GM04504 (cell line): Measurements from ENCODE around the gene RALGPS1.
A peak's percentile ranks its signal among the peaks of the same experiment; 100 is the strongest.

Experiments
- DNase-seq: peaks from one replicate; pipeline ENCODE4 v3.0.0-alpha.2; 2012; ENCODE audit warnings: low read depth

The RALGPS1 gene

DNA sequence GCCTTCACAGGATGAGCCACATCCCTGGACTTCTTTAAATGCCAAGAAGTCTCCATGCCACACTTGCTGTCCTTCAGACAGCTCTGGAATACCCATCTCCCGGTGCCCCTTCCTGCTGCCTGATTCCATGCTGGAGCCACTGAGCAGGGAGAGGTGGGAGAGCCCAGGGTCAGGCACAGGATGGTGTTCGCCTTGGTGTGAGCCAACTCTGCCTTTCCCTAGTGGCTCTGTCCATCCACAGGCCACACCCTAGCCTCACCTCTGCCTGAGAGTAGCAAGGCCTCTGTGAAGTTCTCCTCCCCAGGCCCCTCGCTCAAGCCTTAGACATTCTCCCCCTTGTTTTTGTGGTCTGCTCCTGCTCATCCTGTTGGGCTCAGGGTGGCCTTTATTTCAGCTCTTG lies 262.0 kb downstream of the RALGPS1 start:
- no peak for DNase-seq

DNA sequence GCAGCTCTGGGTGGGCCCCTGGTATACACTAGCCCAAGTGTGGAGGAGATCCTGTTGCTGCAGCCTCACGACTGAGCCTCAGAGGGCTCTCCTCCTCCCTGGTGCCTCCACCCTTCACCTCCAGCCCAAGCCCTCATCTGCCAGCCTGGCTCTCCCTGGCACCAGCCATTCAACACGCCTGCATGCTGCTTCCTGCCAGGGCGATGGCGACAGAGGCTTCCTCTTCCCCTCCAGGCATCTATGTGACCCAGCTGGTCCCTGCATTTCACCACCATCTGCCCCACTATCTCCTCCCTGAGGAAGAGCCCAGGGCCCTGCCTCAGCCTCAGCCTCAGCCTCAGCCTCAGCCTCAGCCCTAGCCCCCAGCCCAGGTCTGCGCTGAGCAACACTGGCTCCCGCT lies 262.6 kb downstream of the RALGPS1 start:
- no peak for DNase-seq

DNA sequence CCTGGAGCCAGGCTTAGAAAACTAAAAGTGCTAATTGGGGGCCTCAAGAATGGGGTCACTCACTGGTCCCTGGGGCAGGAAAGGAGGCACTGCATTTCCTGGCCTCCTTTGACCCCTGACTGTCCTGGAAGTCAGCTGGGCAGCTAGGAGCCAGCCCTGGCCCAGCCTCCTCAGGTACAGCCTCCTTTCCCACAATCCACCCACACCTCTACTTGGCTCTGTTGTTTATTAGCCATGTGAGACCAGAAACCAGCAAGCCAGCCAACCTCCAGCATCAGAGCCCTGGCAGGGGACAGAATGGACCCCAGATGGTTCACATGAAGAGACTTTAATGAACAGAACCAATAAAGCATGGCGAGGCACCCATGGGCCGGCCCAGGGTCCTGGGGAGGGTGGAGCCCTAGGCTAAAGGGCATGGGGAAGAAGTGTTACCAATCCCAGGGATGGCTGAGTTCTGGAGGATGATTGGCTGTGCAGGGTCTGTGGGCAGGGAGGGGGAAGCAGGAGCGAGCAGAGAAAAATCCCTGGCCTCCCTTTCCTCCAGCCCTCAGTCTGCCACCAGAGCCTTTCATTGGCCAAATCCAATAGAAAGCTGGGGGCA lies 263.2 kb downstream of the RALGPS1 start:
- DNase-seq, result no peak

DNA sequence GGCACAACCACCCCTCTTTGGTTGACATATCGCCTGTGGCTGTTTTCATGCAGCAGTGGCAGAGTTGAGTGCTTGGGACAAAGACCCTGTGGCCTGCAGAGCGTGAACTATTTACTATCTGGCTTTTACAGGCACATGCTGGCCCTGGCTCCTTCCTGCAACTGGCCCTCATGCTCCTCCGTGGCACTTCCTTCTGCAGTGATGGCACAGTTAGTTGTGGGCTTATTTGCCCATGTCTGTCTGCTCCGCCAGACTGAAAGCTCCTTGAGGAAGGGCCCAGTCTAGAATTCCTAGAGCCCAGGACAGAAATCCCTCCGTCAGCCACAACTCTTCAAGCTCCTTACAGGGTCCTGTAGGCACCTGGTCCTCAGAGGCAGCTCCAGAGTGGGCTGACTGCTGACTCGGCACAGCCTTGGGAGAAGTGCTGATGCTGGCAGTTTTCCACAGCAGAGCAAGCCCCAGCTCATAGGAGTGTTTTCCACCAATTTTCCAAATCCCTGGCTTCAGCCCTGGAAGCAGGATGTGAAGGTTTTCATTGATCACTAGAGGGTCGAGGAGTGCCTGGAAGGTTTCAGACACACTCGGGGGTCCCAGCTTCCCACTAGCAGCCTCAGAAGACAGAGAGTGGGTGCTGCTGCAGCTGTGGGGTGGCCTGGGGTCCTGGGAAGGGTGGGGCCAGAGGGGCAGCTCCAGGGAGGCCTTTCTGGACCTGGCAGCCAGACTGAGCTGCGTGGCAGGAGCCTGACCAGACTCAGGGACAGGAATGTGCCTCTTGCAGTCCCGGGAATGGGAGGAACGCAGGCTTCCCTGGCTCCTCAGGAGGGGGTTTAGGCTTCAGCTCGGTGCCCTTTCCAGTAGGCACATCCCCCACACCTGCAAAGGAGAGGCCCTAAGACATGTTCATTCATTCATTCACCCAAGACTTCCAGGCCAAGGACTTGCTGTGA lies 264.4 kb downstream of the RALGPS1 start:
- DNase-seq, result no peak

DNA sequence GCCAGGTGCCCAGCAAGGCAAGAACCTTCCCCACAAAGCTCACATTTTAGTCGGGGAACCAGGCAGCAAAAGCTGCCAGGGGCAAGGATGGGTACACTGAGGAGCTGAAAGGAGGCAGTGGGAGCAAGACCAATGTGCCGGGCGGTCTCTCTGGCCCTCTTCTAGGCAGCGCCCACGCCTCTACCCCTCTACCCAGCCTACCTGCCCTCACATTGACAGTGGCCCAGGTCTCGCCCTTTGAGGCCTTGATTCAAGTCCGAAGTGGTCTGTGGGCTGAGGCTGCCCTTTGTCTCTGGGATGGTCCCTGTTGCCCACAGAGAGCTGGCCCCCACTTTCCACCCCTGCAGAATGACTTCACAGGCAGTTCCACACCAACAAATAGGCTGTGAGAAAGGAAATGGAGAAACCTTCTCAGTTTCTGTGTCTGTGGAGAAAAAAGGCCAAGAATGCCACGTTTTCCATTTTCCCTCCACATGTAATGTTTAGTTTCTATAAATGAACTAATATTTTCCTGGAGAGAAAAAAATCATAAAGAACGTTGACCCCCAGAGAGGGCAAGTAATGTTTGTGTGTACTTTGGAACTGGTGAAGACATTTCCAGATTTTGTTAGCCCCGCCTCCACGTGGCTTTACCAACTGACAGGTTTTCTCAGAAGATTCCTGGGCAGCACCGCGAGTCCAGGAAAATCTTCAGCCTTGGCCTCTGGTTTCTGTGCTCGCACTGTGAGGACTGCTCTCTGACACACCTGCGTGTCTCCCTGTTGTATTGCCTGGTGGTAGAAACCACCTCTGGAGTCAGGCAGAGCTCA lies 265.3 kb downstream of the RALGPS1 start:
- no peak for DNase-seq

DNA sequence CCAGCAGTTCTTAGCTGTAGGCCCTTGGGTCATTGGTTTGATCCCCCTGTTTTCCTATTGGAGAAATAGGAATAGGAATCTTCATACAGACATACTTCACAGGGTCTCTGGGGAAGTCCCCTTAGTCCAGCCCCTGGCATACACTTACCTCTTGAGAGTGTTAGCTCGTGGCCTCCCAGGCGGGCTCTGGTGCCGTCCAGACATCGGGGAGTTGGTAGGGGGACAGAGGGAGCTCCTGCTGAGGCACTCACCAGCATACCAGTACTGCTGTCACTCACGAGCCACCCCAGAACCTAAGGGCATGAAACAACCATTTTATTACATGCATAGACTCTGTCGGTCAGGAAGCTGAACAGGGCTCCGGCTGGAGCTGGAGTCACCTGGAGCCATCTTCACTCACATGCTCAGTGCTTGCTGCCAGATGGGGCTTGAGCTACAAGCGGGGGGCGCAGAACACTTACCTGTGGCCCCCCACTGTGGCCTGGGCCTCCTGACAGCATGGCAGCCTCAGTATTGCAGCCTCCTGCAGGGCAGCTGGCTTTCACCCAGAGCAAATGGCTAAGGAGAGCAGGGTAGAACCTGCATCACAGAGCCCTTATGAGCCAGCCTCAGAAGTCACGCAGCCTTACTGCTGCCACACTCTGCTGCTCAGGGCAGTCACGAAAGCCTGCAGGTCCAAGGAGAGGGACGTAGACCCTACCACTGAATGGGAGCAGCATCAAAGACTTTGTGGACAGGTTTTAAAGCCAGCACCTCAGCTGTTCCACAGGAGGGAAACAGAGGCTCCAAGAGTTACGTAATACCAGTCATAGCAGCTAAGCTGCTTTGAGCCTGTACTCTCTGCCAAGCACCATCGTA lies 266.1 kb downstream of the RALGPS1 start:
- no peak for DNase-seq

- DNase-seq, result no peak
Observed at GRCh38 chr9:127181315-127181580, 266.7 kb downstream of the RALGPS1 start.

GRCh38 chr9:127181595-127182190 lies 267.1 kb downstream of the RALGPS1 start:
- DNase-seq, result no peak

GRCh38 chr9:127182901-127183746 lies 268.5 kb downstream of the RALGPS1 start:
- no peak for DNase-seq

- DNase-seq, result peak; percentile 93
Observed at GRCh38 chr9:127183814-127184582, 269.4 kb downstream of the RALGPS1 start.

GRCh38 chr9:127184641-127185040 lies 270.1 kb downstream of the RALGPS1 start:
- no peak for DNase-seq

DNA sequence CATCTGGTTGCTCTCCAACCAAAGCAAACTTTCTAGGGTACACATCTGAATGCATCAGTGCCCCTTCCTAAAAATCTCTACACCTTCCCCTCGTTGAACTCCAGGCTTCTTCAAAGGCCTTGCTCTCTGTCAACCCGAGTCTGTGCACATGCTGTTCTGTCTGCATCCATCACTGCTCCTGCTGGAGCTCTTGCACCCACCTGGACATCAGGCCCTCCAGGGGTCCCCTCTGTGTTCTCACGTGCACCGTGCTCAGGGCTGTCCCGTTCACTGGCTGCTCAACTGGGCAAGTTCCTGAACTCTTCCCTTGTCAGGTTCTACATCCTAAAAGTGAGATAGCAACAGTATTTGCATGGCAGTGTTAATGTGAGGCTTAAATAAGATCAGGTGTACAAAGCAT lies 270.6 kb downstream of the RALGPS1 start:
- no peak for DNase-seq

- DNase-seq, result peak; percentile 97
Observed at GRCh38 chr9:127185931-127186781, 271.6 kb downstream of the RALGPS1 start.

DNA sequence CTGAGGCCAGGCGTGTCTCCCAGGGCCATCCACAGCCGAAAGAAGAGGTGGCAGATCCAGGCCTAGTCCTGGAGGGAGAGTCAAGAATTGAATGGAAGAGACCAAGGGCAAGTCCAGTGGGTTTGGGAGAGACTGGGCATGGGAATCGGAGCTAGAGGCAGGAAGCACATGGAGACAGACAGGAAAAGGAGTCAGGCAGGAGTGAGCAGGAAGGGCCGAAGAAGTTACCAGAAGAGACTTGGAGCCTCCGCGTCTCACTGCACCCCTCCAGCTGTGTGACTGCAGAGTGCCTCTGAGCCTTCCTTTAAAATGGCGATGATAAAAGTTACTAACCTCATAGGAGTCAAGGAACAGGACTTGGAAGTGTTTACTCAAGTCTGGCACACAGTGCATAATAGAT lies 272.2 kb downstream of the RALGPS1 start:
- DNase-seq, result no peak

DNA sequence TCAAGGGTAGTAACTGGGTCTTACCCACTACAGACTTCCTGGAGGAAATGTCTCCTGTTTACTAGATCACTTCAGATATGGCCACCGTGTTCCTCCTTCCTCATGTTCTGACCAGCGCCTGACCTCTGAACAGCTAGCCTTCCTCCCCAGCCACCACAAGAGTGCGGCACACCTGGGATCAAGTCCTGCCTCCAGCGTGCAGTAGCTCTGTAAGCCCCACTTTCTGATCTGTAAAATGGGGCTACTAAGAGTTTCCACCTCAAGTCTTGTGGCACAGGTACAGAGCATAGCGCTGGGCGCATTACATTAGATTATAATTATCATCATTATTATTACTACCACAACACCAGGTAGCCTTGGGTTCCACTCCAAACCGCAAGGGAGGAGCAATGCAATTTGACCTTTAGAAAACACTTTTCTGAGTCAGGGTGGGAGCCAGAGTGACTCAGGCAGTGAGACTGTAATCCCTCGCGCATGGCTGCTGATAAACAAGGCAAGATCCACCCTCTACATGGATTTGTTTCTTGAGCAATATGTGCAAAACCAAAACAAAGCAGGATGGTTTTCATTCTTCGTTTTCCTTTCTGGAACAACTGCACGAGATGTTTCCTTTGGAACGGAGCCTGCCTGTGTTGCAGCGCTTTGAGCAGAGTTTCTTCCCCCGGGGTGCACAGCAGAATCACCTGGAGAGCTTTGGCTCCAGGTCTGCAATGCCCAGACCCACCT lies 272.8 kb downstream of the RALGPS1 start:
- peak; percentile 98 for DNase-seq

DNA sequence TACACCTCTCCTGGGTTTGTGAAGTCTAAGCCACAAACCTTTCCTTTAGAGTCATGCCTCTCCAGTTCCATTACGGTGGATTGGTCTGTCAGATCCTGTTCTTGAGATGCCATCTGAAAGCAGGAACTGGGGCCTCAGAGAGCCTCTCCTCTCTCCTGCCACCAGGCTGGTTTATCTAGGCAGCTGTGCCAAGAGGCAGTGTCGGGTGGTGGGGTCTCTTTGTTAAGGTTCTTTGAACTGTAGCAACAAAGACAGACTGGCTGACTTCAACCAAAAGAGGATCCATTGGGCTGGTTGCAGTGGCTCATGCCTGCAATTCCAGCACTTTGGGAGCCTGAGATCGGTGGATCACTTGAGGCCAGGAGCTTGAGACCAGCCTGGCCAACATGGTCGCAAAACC lies 273.8 kb downstream of the RALGPS1 start:
- no peak for DNase-seq

DNA sequence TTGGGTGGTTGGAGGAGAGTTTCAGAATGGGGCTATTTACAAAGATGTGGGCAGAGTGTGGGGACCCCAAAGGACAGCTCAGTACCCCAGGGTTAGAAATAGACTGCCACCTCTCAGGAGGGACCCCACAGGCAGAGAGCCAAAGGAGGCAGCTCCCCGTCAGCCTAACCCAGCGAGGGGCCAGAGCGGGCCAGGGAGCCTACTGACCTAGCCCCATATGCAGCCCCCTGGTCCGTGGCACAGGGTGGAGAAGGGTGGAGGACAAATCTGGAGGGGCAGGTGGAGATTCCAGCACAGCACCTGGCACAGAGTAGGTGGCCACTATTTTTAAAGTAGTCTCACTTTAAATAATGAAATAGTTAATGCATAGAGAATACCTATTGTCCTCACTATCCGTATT lies 275.0 kb downstream of the RALGPS1 start:
- no peak for DNase-seq

GRCh38 chr9:127192744-127193143 lies 278.2 kb downstream of the RALGPS1 start:
- DNase-seq, result no peak
